ENCODE measurements around the gene SNPH. TPM values are rescaled to one million over a fixed set of nuclear protein-coding genes. Genes with fewer than 3 reads are reported as not detected.

The SNPH gene
- total and polyA plus RNA-seq, 9 donors: 1.5 to 6.8 (median 3.4) TPM

GRCh38 chr20:1294497-1294896 lies 28.4 kb downstream of the SNPH start:
- 95 to 98% (median 96%) methylated on average over 8 of the region's 8 CpGs for WGBS, 3 donors
- Histone ChIP-seq H3K4me1 (ENCODE audit: insufficient read depth) (no peaks in the 10 kb centered on the region), H3K9me3 (no peaks in the 10 kb centered on the region), H3K36me3 (no peaks in the 10 kb centered on the region), H3K4me3 (no peak overlapping the region), H3K27me3 (no peaks in the 10 kb centered on the region), H3K27ac (no peak overlapping the region)
- intact Hi-C loops (cut with DNase I): no loop called here
- TF ChIP-seq CTCF (IDR thresholded peaks at IDR 0.05) (no peak), EP300 (IDR thresholded peaks at IDR 0.05) (no peak), POLR2A (IDR thresholded peaks at IDR 0.05) (no peak)
- no peak for DNase-seq

DNA sequence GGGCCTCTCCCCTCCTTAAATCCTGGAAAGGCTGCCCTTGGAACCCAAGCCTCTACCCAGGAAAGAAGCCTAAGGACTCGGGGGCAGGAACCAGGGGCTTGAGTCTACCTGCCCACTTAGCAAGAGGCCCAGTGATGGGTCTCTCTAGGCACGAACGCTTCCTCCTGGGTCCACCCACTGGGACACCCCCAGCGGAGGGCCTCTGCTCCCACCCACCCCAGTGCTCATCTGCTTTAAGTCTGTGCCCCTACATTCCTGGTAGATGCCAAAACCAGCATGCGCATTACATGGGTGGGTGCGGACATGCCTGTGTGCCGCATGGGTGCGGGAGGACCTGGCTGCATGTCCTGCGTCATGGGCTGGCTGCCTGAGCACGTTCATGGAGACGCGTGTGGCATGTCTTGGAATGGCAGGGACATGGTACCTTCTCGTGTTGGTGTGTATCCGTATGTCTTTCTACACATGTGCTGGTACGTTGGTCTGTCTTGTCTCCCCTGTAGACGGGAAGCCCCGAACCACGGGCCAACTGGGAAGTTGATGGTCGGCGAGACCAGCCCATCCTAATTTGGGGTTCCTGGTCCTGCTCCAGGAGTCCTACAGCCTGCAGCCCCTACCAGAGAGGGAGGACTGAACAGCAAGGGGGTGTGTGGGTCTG lies 29.3 kb downstream of the SNPH start:
- Histone ChIP-seq H3K9me3 (no peaks in the 10 kb centered on the region), H3K27me3 (no peaks in the 10 kb centered on the region), H3K4me3 (no peak overlapping the region), H3K4me1 (ENCODE audit: insufficient read depth) (no peaks in the 10 kb centered on the region), H3K27ac (no peak overlapping the region), H3K36me3 (no peaks in the 10 kb centered on the region)
- TF ChIP-seq CTCF (IDR thresholded peaks at IDR 0.05): no peak
- TF ChIP-seq POLR2A (IDR thresholded peaks at IDR 0.05): no peak
- TF ChIP-seq EP300 (IDR thresholded peaks at IDR 0.05): no peak
- 92 to 94% (median 93%) methylated on average over 20 of the region's 20 CpGs for WGBS, 3 donors
- no peak for DNase-seq
- intact Hi-C loops (cut with DNase I): no loop called here

DNA sequence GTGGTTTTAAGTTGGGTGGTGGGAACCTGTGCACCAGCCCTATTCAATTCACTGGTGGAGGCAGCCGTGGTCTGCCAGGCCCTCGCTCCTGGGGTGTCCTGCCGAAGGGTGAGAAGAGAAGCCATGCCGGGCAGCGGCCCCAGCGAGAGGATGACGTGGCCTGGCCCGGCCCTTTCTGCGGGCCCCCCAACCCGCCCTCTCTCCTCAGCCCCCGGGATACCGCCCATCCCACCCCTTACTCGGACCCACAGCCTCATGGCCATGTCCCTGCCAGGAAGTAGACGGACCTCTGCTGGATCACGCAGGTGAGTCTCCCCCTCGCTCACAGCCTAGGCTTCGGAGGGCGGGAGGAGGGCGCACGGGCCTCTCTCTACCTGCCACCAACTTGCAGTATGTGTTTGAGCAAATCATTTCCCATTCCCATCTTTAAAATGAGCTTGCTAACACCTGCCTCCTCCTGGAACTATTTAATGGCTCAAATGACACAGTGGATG lies 30.1 kb downstream of the SNPH start:
- DNase-seq: no peak
- H3K27me3 ChIP-seq: no peaks in the 10 kb centered on the region
- TF ChIP-seq CTCF (IDR thresholded peaks at IDR 0.05) (no peak), POLR2A (IDR thresholded peaks at IDR 0.05) (no peak), EP300 (IDR thresholded peaks at IDR 0.05) (no peak)
- H3K9me3 ChIP-seq: no peaks in the 10 kb centered on the region
- H3K4me1 ChIP-seq (ENCODE audit: insufficient read depth): no peaks in the 10 kb centered on the region
- no peak overlapping the region for H3K27ac ChIP-seq
- H3K36me3 ChIP-seq: no peaks in the 10 kb centered on the region
- intact Hi-C loops (cut with DNase I): no loop called here
- WGBS, 3 donors: 91 to 94% (median 92%) methylated on average over 20 of the region's 20 CpGs
- no peak overlapping the region for H3K4me3 ChIP-seq

GRCh38 chr20:1296922-1297321 lies 30.8 kb downstream of the SNPH start:
- Histone ChIP-seq H3K36me3 (no peaks in the 10 kb centered on the region), H3K9me3 (no peaks in the 10 kb centered on the region), H3K27me3 (no peaks in the 10 kb centered on the region), H3K4me3 (no peak overlapping the region), H3K27ac (no peak overlapping the region), H3K4me1 (ENCODE audit: insufficient read depth) (no peaks in the 10 kb centered on the region)
- TF ChIP-seq CTCF (IDR thresholded peaks at IDR 0.05) (no peak), EP300 (IDR thresholded peaks at IDR 0.05) (no peak), POLR2A (IDR thresholded peaks at IDR 0.05) (no peak)
- 86 to 94% (median 91%) methylated on average over 14 of the region's 14 CpGs for WGBS, 3 donors
- DNase-seq: no peak
- intact Hi-C loops (cut with DNase I): no loop called here
